OCI-LY7 (cell line): ENCODE results near the gene C1orf21.

Experiments
- CTCF ChIP-seq: fragments of 200-600 bp; sonication (generic); conservative IDR thresholded peaks from 2 replicates; pipeline ENCODE4 v1.5.1; 2014; ENCODE audit warnings: mild to moderate bottlenecking, antibody characterized with exemption, low read length, moderate library complexity, mixed read lengths
- EZH2phosphoT487 ChIP-seq: fragments of 200-600 bp; sonication (generic); IDR thresholded peaks from 2 replicates; pipeline ENCODE4 v1.6.1; 2018; ENCODE audit warnings: low read depth, borderline replicate concordance, mild to moderate bottlenecking, mixed run types, antibody characterized with exemption, low read length, moderate library complexity, mixed read lengths

- TF ChIP-seq CTCF (no peak), EZH2phosphoT487 (no peak)
Measured at GRCh38 chr1:184655185-184655584, 268.4 kb downstream of the C1orf21 start.
